Endothelial cell of umbilical vein (primary cell): ENCODE data around the gene COQ6.

Source experiments
- POLR2A ChIP-seq: IDR thresholded peaks from 2 replicates; pipeline ENCODE4 v1.6.1; 2012; ENCODE audit warnings: low read depth, mild to moderate bottlenecking, control low read depth, low read length
- TF ChIP-seq, protein P1 (sequence below), 2 donors: IDR thresholded peaks; 1 replicate in 1 of 2; 2 replicates in 1 of 2; pipeline ENCODE4 v1.5.1; 2011; ENCODE audit warnings: low read length in 2 of 2, mild to moderate bottlenecking in 2 of 2, moderate library complexity in 2 of 2, control low read depth in 1 of 2, inconsistent platforms in 1 of 2, low read depth in 1 of 2; ENCODE audit not compliant: insufficient read depth in 1 of 2; ENCODE audit errors: extremely low read depth in 1 of 2
- TF ChIP-seq, protein P2 (sequence below): IDR thresholded peaks from 2 replicates; pipeline ENCODE4 v1.6.1; 2011; ENCODE audit not compliant: insufficient read depth, insufficient read length

DNA sequence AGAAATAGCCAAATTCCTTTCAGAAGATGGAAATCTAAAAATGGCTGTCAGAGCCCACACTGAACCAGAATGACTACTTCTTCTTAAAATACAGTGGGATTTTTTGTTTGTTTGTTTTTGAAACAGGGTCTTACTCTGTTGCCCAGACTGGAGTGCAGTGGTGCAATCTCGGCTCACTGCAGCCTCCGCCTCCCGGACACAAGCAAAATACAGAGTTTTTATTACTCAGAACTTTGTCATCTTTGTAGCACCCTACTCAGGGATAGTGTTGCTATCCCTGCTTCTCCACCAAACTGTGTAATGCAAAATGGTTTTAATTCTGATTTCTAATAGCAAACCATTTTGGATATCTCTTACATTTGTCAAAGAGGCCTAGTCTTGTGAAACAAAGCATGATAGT lies 47.1 kb upstream of the COQ6 start:
- TF ChIP-seq, protein P1, sequence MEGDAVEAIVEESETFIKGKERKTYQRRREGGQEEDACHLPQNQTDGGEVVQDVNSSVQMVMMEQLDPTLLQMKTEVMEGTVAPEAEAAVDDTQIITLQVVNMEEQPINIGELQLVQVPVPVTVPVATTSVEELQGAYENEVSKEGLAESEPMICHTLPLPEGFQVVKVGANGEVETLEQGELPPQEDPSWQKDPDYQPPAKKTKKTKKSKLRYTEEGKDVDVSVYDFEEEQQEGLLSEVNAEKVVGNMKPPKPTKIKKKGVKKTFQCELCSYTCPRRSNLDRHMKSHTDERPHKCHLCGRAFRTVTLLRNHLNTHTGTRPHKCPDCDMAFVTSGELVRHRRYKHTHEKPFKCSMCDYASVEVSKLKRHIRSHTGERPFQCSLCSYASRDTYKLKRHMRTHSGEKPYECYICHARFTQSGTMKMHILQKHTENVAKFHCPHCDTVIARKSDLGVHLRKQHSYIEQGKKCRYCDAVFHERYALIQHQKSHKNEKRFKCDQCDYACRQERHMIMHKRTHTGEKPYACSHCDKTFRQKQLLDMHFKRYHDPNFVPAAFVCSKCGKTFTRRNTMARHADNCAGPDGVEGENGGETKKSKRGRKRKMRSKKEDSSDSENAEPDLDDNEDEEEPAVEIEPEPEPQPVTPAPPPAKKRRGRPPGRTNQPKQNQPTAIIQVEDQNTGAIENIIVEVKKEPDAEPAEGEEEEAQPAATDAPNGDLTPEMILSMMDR (IDR thresholded peaks at IDR 0.05; ENCODE audit: extremely low read depth in 1 of 2, insufficient read depth in 1 of 2, low read depth in 1 of 2, low read length in 2 of 2): no peak
- TF ChIP-seq, protein P2, sequence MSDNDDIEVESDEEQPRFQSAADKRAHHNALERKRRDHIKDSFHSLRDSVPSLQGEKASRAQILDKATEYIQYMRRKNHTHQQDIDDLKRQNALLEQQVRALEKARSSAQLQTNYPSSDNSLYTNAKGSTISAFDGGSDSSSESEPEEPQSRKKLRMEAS: no peak
- TF ChIP-seq POLR2A: no peak
